Measurements from ENCODE around the gene PON3.

PON3 gene

GRCh38 chr7:95317966-95318365, 78.2 kb downstream of the PON3 start:
- Histone ChIP-seq H3K36me3 (ENCODE audit: low read depth) (no peaks in the 10 kb centered on the region), H3K27ac (ENCODE audit: poor library complexity, severe bottlenecking) (no peak overlapping the region), H3K27me3 (ENCODE audit: insufficient read depth, poor library complexity, severe bottlenecking) (no peaks in the 10 kb centered on the region), H3K4me3 (ENCODE audit: severe bottlenecking) (no peak overlapping the region), H3K9me3 (ENCODE audit: severe bottlenecking) (no peaks in the 10 kb centered on the region), H3K4me1 (ENCODE audit: insufficient read depth, poor library complexity, severe bottlenecking) (no peaks in the 10 kb centered on the region)
- ATAC-seq (ENCODE audit: low read depth) (no peak), DNase-seq (ENCODE audit: low spot score) (no peak)
- TF ChIP-seq, protein P1, sequence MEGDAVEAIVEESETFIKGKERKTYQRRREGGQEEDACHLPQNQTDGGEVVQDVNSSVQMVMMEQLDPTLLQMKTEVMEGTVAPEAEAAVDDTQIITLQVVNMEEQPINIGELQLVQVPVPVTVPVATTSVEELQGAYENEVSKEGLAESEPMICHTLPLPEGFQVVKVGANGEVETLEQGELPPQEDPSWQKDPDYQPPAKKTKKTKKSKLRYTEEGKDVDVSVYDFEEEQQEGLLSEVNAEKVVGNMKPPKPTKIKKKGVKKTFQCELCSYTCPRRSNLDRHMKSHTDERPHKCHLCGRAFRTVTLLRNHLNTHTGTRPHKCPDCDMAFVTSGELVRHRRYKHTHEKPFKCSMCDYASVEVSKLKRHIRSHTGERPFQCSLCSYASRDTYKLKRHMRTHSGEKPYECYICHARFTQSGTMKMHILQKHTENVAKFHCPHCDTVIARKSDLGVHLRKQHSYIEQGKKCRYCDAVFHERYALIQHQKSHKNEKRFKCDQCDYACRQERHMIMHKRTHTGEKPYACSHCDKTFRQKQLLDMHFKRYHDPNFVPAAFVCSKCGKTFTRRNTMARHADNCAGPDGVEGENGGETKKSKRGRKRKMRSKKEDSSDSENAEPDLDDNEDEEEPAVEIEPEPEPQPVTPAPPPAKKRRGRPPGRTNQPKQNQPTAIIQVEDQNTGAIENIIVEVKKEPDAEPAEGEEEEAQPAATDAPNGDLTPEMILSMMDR (IDR thresholded peaks at IDR 0.05; ENCODE audit: poor library complexity, severe bottlenecking): no peak

GRCh38 chr7:95317546-95317945, 78.6 kb downstream of the PON3 start:
- DNase-seq (ENCODE audit: low spot score) (no peak), ATAC-seq (ENCODE audit: low read depth) (no peak)
- Histone ChIP-seq H3K9me3 (ENCODE audit: severe bottlenecking) (no peaks in the 10 kb centered on the region), H3K36me3 (ENCODE audit: low read depth) (no peaks in the 10 kb centered on the region), H3K4me1 (ENCODE audit: insufficient read depth, poor library complexity, severe bottlenecking) (no peaks in the 10 kb centered on the region), H3K27me3 (ENCODE audit: insufficient read depth, poor library complexity, severe bottlenecking) (no peaks in the 10 kb centered on the region), H3K4me3 (ENCODE audit: severe bottlenecking) (no peak overlapping the region), H3K27ac (ENCODE audit: poor library complexity, severe bottlenecking) (no peak overlapping the region)
- TF ChIP-seq, protein P1 (IDR thresholded peaks at IDR 0.05; ENCODE audit: poor library complexity, severe bottlenecking): no peak

- H3K27me3 ChIP-seq (ENCODE audit: insufficient read depth, poor library complexity, severe bottlenecking): no peaks in the 10 kb centered on the region
- H3K9me3 ChIP-seq (ENCODE audit: severe bottlenecking): no peaks in the 10 kb centered on the region
- DNase-seq (ENCODE audit: low spot score) (no peak), ATAC-seq (ENCODE audit: low read depth) (no peak)
- no peaks in the 10 kb centered on the region for H3K36me3 ChIP-seq (ENCODE audit: low read depth)
- TF ChIP-seq, protein P1 (IDR thresholded peaks at IDR 0.05; ENCODE audit: poor library complexity, severe bottlenecking): no peak
- H3K4me3 ChIP-seq (ENCODE audit: severe bottlenecking): no peak overlapping the region
- H3K4me1 ChIP-seq (ENCODE audit: insufficient read depth, poor library complexity, severe bottlenecking): no peaks in the 10 kb centered on the region
- no peak overlapping the region for H3K27ac ChIP-seq (ENCODE audit: poor library complexity, severe bottlenecking)
These were observed 79.6 kb downstream of the PON3 start for GRCh38 chr7:95316588-95316987.

DNA sequence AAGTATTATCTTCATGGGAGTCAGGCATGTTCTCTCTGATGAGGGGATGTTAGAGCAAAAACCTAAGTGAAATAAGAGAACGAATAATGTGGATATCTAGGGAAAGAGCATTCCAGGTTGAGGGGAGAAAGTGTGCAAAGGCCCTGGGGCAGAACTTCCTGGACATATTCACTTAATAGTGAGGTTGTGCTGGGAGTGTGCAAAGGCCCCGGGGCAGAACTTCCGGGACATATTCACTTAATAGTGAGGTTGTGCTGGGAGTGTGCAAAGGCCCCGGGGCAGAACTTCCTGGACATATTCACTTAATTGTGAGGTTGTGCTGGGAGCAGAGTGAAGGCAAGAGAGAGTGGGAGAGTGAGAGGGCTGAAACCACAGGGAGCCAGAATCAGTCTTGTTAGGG, 83.6 kb downstream of the PON3 start:
- Histone ChIP-seq H3K36me3 (ENCODE audit: low read depth) (no peaks in the 10 kb centered on the region), H3K27ac (ENCODE audit: poor library complexity, severe bottlenecking) (no peak overlapping the region), H3K4me3 (ENCODE audit: severe bottlenecking) (no peak overlapping the region), H3K9me3 (ENCODE audit: severe bottlenecking) (no peaks in the 10 kb centered on the region), H3K4me1 (ENCODE audit: insufficient read depth, poor library complexity, severe bottlenecking) (no peaks in the 10 kb centered on the region), H3K27me3 (ENCODE audit: insufficient read depth, poor library complexity, severe bottlenecking) (no peaks in the 10 kb centered on the region)
- TF ChIP-seq, protein P1 (IDR thresholded peaks at IDR 0.05; ENCODE audit: poor library complexity, severe bottlenecking): no peak
- ATAC-seq (ENCODE audit: low read depth) (no peak), DNase-seq (ENCODE audit: low spot score) (no peak)

GRCh38 chr7:95311389-95311788, 84.8 kb downstream of the PON3 start:
- ATAC-seq (ENCODE audit: low read depth) (no peak), DNase-seq (ENCODE audit: low spot score) (no peak)
- Histone ChIP-seq H3K27ac (ENCODE audit: poor library complexity, severe bottlenecking) (no peak overlapping the region), H3K4me3 (ENCODE audit: severe bottlenecking) (no peak overlapping the region), H3K36me3 (ENCODE audit: low read depth) (no peaks in the 10 kb centered on the region), H3K4me1 (ENCODE audit: insufficient read depth, poor library complexity, severe bottlenecking) (no peaks in the 10 kb centered on the region), H3K9me3 (ENCODE audit: severe bottlenecking) (no peaks in the 10 kb centered on the region), H3K27me3 (ENCODE audit: insufficient read depth, poor library complexity, severe bottlenecking) (no peaks in the 10 kb centered on the region)
- TF ChIP-seq, protein P1 (IDR thresholded peaks at IDR 0.05; ENCODE audit: poor library complexity, severe bottlenecking): no peak

All from RWPE2 (cell line).